ENCODE results near the gene C4orf51.
"Not testable (repeated sequence)": the region's sequence is repeated elsewhere in the genome, so short reads cannot be mapped to it uniquely, and the experiment has no call there.

Gene C4orf51

DNA sequence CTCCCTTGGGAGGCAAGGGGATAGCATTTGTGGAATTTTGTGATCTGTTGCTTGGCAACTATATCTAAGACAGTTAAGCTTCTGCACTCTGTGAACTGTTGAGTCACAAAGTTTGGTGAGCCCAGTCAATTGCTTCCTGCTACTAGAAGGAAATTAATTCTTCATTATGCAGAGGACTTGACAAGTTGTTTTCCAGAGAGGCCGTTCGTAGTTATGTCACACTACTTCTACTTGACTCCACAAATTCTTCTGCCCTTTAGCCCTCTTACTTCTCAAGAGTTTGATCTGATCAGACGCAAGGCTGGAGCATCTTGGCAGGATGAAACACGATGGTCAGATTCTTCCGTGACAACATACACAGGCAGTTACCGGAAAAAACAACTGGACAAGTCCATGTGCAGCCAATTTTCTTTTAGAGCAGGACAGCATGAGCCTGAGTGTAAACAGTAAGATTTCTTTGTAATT is at the start of gene C4orf51:
TSS of gene C4orf51 (plus strand) at position 156 of the 465 bp plus-strand sequence. CDS start at position 214, 58 bp downstream.
- DNase-seq (ENCODE audit: insufficient read length, low spot score) (peak; percentile 9), FAIRE-seq (peak; percentile 38)
- no peak for TF ChIP-seq POLR2A (IDR thresholded peaks at IDR 0.05; ENCODE audit: low read depth, low read length)

DNA sequence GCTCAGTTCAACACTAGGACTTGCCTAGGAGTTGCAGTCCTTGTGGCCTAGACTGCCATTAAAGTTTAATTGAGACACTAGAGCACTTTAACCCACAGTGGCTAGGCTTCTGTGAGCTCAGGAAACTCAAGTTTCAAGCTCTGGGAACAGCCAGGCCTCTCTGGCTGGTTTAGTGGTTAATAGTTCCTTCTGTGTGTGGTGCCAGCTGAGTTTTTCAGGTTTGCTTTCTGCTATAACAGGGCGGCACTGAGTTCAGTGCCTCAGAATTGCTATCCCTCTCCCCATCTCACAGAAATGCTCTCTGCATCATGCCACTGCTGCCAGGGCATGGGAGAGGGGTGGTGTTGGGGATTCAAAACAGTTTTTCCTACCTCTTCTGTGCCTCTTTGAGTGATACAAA is 44.8 kb upstream of the C4orf51 start:
- FAIRE-seq (no peak), DNase-seq (ENCODE audit: insufficient read length, low spot score) (no peak)
- TF ChIP-seq POLR2A (IDR thresholded peaks at IDR 0.05; ENCODE audit: low read depth, low read length): no peak

DNA sequence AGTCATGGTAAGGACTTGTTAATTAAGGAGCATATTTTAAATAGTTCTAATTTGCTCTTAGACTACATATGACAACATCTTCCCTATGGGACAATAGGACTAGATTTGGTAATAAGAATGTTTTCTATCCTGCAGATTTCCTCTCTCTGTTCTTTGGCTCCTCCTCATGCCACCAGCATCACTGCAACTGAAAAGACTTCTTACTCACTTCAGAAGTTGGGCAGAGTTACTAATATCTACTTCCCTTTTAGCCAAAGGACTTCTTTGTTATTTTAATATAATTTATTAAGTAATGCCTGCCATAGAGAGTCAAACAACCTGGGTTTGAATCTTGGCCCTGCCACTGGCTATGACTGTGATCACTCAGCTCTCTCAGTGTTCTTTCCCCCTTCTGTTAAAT is 44.3 kb upstream of the C4orf51 start:
- TF ChIP-seq POLR2A (IDR thresholded peaks at IDR 0.05; ENCODE audit: low read depth, low read length): no peak
- DNase-seq (ENCODE audit: insufficient read length, low spot score) (no peak), FAIRE-seq (no peak)

GRCh38 chr4:145639186-145639698 is 40.7 kb upstream of the C4orf51 start:
- TF ChIP-seq POLR2A (IDR thresholded peaks at IDR 0.05; ENCODE audit: low read depth, low read length): no peak
- FAIRE-seq (no peak), DNase-seq (ENCODE audit: insufficient read length, low spot score) (no peak)

DNA sequence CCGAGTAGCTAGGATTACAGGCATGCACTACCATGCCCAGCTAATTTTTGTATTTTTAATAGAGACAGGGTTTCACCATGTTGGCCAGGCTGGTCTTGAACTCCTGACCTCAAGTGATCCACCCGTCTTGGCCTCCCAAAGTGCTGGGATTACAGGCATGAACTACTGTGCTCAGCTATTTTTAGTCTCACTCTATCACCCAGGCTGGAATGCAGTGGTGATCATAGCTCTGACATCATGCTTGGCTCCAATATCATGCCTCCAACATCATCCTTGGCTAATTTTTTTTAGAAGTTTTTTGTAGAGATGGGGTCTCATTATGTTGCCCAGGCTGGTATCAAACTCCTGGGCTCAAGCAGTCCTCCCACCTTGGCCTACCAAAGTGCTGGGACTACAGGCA is 39.7 kb upstream of the C4orf51 start:
- not testable (repeated sequence) for DNase-seq (ENCODE audit: insufficient read length, low spot score); FAIRE-seq

DNA sequence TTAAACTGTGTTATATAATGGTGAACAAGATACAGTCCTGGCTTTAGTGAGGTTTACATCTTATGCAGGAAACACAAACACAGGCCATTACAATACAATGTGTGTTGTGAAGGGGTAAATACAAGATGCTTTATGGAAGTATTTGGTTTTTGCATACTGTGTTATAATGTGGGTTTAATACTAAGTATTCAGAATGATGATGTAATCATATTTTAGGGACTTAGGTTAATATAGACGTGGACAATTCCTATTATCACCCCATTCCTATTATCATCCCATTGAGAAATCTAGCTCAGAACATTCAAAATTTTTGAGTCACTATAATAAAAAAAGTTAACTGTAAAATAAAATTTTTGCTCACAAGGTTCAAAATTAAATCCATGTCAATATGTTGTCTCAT is 36.7 kb upstream of the C4orf51 start:
- no peak for FAIRE-seq

DNA sequence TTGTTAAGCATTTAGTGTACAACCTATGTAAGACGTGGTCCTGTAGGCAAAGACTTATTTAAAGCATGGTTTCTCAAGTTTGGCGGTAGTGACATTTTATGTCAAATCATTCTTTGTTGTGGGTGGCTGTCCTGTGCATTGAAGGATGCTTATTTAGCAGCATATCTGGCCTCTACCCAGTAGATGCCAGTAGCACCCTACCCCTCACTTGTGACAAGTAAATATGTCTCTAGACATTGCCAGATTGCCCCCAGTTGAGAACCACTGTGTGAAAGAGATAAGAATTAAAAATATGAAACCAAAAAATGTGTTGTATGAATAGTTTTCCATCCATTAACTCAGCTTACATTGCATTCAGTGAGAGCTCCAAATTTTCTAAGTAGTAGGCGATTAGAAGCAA is 35.2 kb upstream of the C4orf51 start:
- no peak for DNase-seq (ENCODE audit: insufficient read length, low spot score)
- TF ChIP-seq POLR2A (IDR thresholded peaks at IDR 0.05; ENCODE audit: low read depth, low read length): no peak
- FAIRE-seq: no peak

More for the DNA sequence above, 36.7 kb upstream of the C4orf51 start:
- TF ChIP-seq POLR2A (IDR thresholded peaks at IDR 0.05; ENCODE audit: low read depth, low read length): no peak
- DNase-seq (ENCODE audit: insufficient read length, low spot score): no peak

DNA sequence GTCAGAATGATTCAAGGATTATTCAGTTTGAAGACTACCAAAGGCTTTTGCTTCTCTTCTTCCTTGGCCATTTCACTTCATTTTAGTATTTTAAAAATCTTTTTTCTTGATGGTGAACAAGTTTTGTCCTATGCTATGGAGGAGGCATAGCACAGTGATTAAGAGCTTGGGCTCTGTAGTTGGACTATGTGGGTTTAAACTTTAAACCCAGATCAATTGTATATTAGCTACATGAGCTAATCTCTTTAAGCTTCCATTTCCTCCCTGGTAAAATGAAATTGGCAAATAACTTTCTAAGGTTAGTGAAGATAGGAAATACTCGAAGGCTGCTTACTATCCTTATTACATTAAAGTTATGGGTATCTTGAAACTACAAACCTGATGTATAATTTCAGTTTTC is 23.8 kb upstream of the C4orf51 start:
- no peak for DNase-seq (ENCODE audit: insufficient read length, low spot score)

GRCh38 chr4:145660064-145660463 is 19.9 kb upstream of the C4orf51 start:
- TF ChIP-seq POLR2A (IDR thresholded peaks at IDR 0.05; ENCODE audit: low read depth, low read length): no peak
- DNase-seq (ENCODE audit: insufficient read length, low spot score) (no peak), FAIRE-seq (no peak)

More for the DNA sequence above, 23.8 kb upstream of the C4orf51 start:
- FAIRE-seq: no peak
- no peak for TF ChIP-seq POLR2A (IDR thresholded peaks at IDR 0.05; ENCODE audit: low read depth, low read length)

GRCh38 chr4:145663194-145663593 is 16.8 kb upstream of the C4orf51 start:
- no peak for DNase-seq (ENCODE audit: insufficient read length, low spot score)
- TF ChIP-seq POLR2A (IDR thresholded peaks at IDR 0.05; ENCODE audit: low read depth, low read length): no peak
- no peak for FAIRE-seq

GRCh38 chr4:145665773-145666172 is 14.2 kb upstream of the C4orf51 start:
- no peak for FAIRE-seq

DNA sequence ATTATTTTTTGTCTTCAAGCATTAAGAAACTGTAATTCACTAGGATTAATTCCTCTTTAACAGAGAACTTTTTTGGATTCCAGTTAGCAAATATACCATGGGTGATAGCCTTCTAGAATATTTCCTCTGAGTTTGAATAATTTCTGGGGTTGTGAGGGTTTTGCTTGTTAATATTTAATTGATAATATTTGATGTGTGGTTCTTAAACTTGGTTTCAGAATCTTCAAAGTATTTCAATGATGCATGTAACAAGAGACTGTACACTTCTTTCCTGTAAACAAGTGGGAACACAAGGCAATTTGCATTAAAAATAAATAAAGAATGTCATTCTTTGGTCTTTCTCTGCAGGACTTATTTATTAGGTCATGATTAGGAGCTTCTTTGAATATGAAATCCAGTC is 9.5 kb upstream of the C4orf51 start:
- no peak for TF ChIP-seq POLR2A (IDR thresholded peaks at IDR 0.05; ENCODE audit: low read depth, low read length)
- DNase-seq (ENCODE audit: insufficient read length, low spot score): no peak
- FAIRE-seq: no peak

More at GRCh38 chr4:145665773-145666172, 14.2 kb upstream of the C4orf51 start:
- no peak for DNase-seq (ENCODE audit: insufficient read length, low spot score)
- TF ChIP-seq POLR2A (IDR thresholded peaks at IDR 0.05; ENCODE audit: low read depth, low read length): no peak

DNA sequence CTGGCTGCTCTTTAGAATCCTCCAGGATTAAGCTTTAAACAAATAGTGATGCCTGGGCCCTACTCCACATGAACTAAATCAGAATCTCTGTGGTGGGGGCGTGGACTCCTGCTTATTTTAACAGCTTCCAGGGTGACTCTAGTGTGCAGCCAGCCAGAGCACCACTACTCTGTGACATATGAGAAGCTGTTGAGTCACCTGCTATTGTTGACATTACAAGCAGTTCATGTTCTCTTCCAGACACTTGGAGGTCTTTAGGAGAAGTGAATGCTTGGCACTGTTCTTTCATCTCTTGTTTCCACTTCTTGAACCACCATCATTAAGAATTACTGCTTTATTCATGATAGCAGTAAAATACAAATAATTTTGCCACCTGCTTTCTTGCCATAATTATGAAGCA is 426 bp upstream of the C4orf51 start:
- DNase-seq (ENCODE audit: insufficient read length, low spot score): peak; percentile 30
- no peak for TF ChIP-seq POLR2A (IDR thresholded peaks at IDR 0.05; ENCODE audit: low read depth, low read length)
- FAIRE-seq: peak; percentile 73

GRCh38 chr4:145680902-145681301 is 956 bp downstream of the C4orf51 start:
- no peak for TF ChIP-seq POLR2A (IDR thresholded peaks at IDR 0.05; ENCODE audit: low read depth, low read length)
- DNase-seq (ENCODE audit: insufficient read length, low spot score) (no peak), FAIRE-seq (no peak)

DNA sequence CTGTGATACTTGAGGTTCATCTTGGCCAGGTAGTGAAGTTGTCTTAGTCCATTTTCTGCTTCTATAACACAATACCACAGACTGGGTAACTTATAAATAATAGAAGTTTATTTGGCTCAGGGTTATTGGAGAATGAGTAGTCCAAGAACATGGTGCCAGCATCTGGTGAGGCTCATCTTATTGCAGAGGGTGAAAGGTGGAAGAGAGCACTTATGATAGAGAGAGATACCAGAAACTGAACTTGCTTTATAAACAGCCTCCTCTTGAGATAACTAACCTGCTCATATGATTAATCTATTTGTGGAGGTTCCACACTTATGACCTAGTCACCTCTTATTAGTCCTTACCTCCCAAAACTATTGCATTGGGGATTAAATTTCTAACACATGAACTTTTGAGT is 1.6 kb downstream of the C4orf51 start:
- no peak for DNase-seq (ENCODE audit: insufficient read length, low spot score)
- TF ChIP-seq POLR2A (IDR thresholded peaks at IDR 0.05; ENCODE audit: low read depth, low read length): no peak
- FAIRE-seq: no peak

DNA sequence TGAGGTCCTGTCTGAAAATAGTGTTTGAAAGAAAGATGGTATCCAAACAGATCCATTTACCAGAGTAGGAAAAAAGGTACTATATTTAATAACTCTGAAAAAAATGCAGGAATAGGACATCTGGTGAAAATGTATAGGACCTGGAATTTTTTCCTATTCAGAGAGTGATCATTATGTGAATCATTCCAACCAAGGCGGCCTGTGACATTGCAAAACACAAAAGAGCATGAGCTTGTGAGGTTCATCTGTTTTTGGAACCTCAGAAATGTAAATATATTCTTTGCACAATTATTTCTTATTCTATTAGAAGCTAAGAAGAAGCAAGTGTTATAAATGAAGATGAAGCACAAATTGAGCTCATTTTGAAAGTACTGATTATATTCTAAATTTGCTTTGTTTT is 2.0 kb downstream of the C4orf51 start:
- no peak for TF ChIP-seq POLR2A (IDR thresholded peaks at IDR 0.05; ENCODE audit: low read depth, low read length)
- DNase-seq (ENCODE audit: insufficient read length, low spot score): no peak
- FAIRE-seq: no peak

Data from H54 (cell line).